ENCODE data around the gene PPP2R2B.
A peak's percentile ranks its signal among the peaks of the same experiment; 100 is the strongest.
"Not testable (repeated sequence)": the region's sequence is repeated elsewhere in the genome, so short reads cannot be mapped to it uniquely, and the experiment has no call there.

Gene PPP2R2B

GRCh38 chr5:146560205-146560812 lies 318.2 kb downstream of the PPP2R2B start:
- no peak overlapping the region for H3K4me3 ChIP-seq (ENCODE audit: low read depth, low read length)
- TF ChIP-seq, protein P1, sequence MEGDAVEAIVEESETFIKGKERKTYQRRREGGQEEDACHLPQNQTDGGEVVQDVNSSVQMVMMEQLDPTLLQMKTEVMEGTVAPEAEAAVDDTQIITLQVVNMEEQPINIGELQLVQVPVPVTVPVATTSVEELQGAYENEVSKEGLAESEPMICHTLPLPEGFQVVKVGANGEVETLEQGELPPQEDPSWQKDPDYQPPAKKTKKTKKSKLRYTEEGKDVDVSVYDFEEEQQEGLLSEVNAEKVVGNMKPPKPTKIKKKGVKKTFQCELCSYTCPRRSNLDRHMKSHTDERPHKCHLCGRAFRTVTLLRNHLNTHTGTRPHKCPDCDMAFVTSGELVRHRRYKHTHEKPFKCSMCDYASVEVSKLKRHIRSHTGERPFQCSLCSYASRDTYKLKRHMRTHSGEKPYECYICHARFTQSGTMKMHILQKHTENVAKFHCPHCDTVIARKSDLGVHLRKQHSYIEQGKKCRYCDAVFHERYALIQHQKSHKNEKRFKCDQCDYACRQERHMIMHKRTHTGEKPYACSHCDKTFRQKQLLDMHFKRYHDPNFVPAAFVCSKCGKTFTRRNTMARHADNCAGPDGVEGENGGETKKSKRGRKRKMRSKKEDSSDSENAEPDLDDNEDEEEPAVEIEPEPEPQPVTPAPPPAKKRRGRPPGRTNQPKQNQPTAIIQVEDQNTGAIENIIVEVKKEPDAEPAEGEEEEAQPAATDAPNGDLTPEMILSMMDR (IDR thresholded peaks at IDR 0.05; ENCODE audit: low read depth, low read length) = no peak

DNA sequence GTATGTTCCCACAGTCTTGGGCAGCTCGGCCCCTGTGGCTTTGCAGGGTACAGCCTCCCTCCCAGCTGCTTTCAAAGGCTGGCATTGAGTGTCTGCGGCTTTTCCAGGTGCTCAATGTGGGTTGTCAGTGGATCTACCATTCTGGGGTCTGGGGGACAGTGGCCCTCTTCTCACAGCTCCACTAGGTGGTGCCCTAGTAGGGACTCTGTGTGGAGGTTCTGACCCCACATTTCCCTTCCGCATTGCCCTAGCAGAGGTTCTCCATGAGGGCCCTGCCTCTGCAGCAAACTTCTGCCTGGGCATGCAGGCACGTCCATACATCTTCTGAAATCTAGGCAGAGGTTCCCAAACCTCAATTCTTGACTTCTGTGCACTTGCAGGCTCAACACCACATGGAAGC lies 321.7 kb downstream of the PPP2R2B start:
- H3K4me3 ChIP-seq (ENCODE audit: low read depth, low read length) = not testable (repeated sequence)

DNA sequence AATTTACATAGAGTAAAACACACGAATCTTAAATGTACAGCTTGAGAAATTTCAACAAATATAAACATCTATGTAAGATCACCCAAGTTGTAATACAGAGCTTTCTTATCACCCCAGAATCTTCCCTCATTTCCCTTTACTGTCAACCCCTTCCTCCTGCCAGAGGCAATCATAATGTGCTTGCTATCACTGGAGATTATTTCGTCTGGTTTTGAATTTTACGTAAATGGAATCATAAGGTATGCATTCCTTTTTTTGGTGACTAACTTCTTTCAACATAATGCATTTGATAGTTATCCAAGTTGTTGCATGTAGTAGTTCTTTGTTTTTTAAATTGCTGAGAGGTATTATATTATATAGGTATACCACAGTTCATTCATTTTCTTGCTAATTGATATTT lies 325.1 kb downstream of the PPP2R2B start:
- TF ChIP-seq, protein P1 (IDR thresholded peaks at IDR 0.05; ENCODE audit: low read depth, low read length) = no peak
- no peak overlapping the region for H3K4me3 ChIP-seq (ENCODE audit: low read depth, low read length)

GRCh38 chr5:146549615-146550014 lies 328.9 kb downstream of the PPP2R2B start:
- H3K4me3 ChIP-seq (ENCODE audit: low read depth, low read length) = no peak overlapping the region
- TF ChIP-seq, protein P1 (IDR thresholded peaks at IDR 0.05; ENCODE audit: low read depth, low read length) = no peak

DNA sequence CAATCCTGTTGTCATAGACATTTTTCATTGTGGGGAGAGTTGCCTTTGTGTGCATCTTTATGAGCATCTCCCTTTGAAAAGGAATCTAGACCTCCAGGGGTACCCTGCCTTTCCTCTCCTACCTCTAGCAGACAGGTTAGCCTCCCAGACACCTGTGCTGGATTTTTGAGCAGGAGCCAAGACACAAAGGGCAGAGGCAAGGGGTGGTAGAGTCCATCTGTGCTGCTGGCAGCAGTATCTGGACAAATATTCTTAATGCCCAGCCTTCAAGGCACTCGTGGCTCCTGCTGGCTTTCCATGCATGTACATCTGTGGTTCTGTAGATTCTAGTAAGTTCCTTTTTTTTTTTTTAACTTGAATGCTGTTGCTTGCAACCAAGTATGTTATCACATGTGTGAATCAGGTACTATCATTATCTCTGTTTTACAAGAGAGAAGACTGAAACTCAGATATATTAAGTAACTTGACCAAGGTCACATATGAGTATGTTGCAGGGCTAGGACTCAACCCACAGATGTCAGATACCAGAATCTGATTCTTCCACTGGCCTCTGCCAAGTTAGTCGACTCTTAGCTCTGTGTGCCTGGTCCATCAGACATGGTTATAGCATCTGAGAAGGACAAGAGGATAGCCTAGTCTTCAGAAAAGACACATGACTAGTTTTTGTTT lies 329.6 kb downstream of the PPP2R2B start:
- H3K4me3 ChIP-seq (ENCODE audit: low read depth, low read length) = no peak overlapping the region
- TF ChIP-seq, protein P1 (IDR thresholded peaks at IDR 0.05; ENCODE audit: low read depth, low read length) = no peak

DNA sequence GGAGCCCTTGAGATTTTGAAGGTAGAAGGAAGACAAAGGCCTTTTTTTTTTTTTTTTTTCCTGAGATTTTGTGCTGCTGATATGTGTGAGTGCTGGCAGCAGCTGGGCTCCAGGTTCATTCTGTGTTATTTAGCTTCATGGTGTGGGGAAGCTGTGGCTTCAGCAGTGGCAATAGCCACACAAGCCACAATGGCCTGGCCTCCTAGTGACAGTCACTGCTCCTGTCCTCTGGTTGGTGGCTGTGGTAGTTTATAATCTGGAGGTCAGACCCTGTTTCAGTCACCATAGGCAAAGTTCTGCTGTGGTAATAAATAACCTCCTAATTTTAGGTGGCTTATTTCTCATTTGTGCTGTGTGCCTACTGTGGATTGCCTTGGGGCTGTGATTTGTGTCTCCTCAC lies 334.3 kb downstream of the PPP2R2B start:
- H3K4me3 ChIP-seq (ENCODE audit: low read depth, low read length) = no peak overlapping the region
- TF ChIP-seq, protein P1 (IDR thresholded peaks at IDR 0.05; ENCODE audit: low read depth, low read length) = no peak

DNA sequence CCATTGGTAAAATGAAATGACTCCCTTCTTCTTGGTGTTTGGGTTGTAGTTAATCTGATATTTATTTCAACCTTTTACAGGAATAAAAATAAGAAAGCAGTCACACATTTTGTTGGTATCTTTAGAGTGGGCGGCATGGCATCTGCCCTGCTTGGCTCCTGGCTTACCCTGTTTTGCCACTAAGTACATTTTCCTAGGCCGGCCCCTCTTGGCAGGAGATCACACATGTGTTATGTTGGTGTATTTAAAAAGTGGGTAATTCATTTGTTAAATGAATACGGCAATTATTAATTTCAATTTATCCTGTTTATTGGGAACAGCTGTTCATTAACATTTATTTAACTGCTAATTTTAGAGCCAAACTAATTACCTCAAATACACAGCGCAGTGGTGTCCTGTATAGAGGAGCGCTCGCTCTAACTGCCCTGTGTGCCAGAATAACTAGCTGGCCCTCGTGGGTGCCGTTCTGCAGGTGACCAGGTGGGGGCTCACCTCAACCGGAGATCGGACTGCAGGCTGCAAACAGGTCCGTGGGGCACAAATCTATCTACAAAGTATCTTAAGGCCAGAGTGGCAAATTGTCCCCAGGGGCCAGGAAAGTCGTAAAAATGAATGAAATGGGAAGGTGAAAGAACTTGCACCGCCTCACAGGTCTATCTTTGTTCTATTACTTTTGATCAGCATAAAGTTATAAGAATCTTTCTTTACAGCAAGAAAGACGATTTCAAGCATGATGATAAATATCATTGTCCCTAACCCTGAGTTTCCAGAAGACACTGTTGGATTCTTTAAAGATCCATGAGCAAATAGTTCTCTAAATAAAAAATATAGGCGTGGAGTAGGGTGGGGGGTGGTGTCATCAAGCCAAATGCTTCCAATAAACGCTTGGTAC lies 336.4 kb downstream of the PPP2R2B start:
- no peak overlapping the region for H3K4me3 ChIP-seq (ENCODE audit: low read depth, low read length)
- TF ChIP-seq, protein P1 (IDR thresholded peaks at IDR 0.05; ENCODE audit: low read depth, low read length) = peak; percentile 68
